ENCODE data around the gene MEX3A.

DNA sequence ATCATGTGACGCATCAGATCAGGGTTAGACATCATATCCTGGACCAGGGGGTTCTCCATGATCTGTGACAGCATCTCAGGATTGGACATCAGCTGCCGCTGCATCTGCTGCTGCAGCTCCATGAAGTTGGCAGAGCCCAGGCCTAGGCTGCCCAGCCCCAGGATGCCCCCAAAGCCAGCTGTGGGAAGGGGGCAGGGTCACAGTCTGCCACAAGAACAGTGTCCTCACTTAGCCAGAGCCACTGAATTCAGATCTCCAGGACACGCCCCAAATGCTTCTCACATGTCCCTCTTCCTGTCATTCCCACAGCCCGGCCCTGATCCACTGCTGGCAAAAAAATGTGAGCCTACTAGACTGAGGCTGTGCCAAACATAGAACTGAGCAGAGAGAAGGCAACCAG lies 31.9 kb downstream of the MEX3A start:
- TF ChIP-seq, protein P1, sequence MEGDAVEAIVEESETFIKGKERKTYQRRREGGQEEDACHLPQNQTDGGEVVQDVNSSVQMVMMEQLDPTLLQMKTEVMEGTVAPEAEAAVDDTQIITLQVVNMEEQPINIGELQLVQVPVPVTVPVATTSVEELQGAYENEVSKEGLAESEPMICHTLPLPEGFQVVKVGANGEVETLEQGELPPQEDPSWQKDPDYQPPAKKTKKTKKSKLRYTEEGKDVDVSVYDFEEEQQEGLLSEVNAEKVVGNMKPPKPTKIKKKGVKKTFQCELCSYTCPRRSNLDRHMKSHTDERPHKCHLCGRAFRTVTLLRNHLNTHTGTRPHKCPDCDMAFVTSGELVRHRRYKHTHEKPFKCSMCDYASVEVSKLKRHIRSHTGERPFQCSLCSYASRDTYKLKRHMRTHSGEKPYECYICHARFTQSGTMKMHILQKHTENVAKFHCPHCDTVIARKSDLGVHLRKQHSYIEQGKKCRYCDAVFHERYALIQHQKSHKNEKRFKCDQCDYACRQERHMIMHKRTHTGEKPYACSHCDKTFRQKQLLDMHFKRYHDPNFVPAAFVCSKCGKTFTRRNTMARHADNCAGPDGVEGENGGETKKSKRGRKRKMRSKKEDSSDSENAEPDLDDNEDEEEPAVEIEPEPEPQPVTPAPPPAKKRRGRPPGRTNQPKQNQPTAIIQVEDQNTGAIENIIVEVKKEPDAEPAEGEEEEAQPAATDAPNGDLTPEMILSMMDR (IDR thresholded peaks at IDR 0.05 in 8 of 11, conservative IDR thresholded peaks at IDR 0.05 in 3 of 11): no peak
- TF ChIP-seq POLR2A (IDR thresholded peaks at IDR 0.05): no peak
